Right atrium auricular region (tissue), 2 donors: ENCODE data around the gene CSAG2. TPM values are rescaled to one million over a fixed set of nuclear protein-coding genes. Genes with fewer than 3 reads are reported as not detected.

Experiments
- DNase-seq: peaks from one replicate; pipeline ENCODE4 v3.0.0-alpha.2; 2019; ENCODE audit warnings: low spot score
- H3K27ac ChIP-seq, 2 donors: fragments of 200-600 bp; sonication (generic); 1 replicate in 1 of 2; 2 replicates in 1 of 2; pipeline ENCODE4 v1.5.1; 2016 to 2019
- H3K27me3 ChIP-seq, 2 donors: fragments of 200-600 bp; sonication (generic); one replicate each; pipeline versions ENCODE4 v1.5.1 to v1.6.0; 2017 to 2019
- H3K36me3 ChIP-seq: fragments of 200-600 bp; sonication (generic); one replicate; pipeline ENCODE4 v1.5.1; 2016
- H3K4me1 ChIP-seq, 2 donors: fragments of 200-600 bp; sonication (generic); one replicate each; pipeline versions ENCODE4 v1.5.1 to v1.6.0; 2017 to 2019
- H3K4me3 ChIP-seq, 2 donors: fragments of 200-600 bp; sonication (generic); 1 replicate in 1 of 2; 2 replicates in 1 of 2; pipeline ENCODE4 v1.5.1; 2017 to 2019; ENCODE audit warnings: mild to moderate bottlenecking in 1 of 2, moderate library complexity in 1 of 2
- H3K9me3 ChIP-seq, 2 donors: fragments of 200-600 bp; sonication (generic); one replicate each; pipeline ENCODE4 v1.5.1; 2019
- total RNA-seq, 2 donors: library from RNA; depleted of rRNA; stranded (reverse); fragments of >200 nt; gene quantifications; one replicate each; pipeline ENCODE4 v1.1.0, GENCODE V29; 2016
- TF ChIP-seq, protein P1 (sequence below), 2 donors: fragments of 200-600 bp; sonication (generic); IDR thresholded peaks; one replicate each; pipeline ENCODE4 v1.5.1; 2019; ENCODE audit warnings: antibody characterized with exemption in 2 of 2

Gene CSAG2
- total RNA-seq, 2 donors from 2014 or later, result not detected

DNA sequence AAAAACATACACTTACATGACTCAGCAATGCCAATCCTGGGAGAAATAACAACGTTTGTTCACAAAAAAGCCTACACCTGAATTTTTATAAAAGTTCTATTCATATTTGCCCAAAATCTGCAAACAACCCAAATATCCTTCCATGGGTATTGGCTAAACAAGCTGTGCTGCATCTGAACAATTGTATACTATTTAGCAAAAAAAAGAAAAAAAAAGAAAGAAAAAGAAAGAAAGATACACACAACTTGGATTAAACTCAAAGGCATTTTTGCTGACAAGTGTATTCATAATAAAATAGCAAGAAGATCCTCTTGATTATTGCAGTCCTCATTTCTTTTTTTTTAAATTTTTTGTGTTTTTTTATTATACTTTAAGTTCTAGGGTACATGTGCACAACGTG, 34.9 kb downstream of the CSAG2 start:
- no peak overlapping the region for H3K4me3 ChIP-seq
- no peaks in the 10 kb centered on the region for H3K4me1 ChIP-seq
- H3K27ac ChIP-seq, result no peak overlapping the region
- no peak for DNase-seq
- no peaks in the 10 kb centered on the region for H3K27me3 ChIP-seq
- H3K9me3 ChIP-seq, result no peaks in the 10 kb centered on the region
- no peaks in the 10 kb centered on the region for H3K36me3 ChIP-seq
- TF ChIP-seq, protein P1, sequence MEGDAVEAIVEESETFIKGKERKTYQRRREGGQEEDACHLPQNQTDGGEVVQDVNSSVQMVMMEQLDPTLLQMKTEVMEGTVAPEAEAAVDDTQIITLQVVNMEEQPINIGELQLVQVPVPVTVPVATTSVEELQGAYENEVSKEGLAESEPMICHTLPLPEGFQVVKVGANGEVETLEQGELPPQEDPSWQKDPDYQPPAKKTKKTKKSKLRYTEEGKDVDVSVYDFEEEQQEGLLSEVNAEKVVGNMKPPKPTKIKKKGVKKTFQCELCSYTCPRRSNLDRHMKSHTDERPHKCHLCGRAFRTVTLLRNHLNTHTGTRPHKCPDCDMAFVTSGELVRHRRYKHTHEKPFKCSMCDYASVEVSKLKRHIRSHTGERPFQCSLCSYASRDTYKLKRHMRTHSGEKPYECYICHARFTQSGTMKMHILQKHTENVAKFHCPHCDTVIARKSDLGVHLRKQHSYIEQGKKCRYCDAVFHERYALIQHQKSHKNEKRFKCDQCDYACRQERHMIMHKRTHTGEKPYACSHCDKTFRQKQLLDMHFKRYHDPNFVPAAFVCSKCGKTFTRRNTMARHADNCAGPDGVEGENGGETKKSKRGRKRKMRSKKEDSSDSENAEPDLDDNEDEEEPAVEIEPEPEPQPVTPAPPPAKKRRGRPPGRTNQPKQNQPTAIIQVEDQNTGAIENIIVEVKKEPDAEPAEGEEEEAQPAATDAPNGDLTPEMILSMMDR (IDR thresholded peaks at IDR 0.05), result no peak

GRCh38 chrX:152663086-152663485, 46.0 kb downstream of the CSAG2 start:
- Histone ChIP-seq H3K27me3 (no peaks in the 10 kb centered on the region), H3K9me3 (peaks cover 0 to 32% of the 10 kb centered on the region in 2 donors), H3K4me3 (no peak overlapping the region), H3K36me3 (no peaks in the 10 kb centered on the region), H3K27ac (no peak overlapping the region), H3K4me1 (no peaks in the 10 kb centered on the region)
- DNase-seq, result no peak
- TF ChIP-seq, protein P1 (IDR thresholded peaks at IDR 0.05), result no peak

- H3K27ac ChIP-seq, result no peak overlapping the region
- no peaks in the 10 kb centered on the region for H3K36me3 ChIP-seq
- no peak for DNase-seq
- no peaks in the 10 kb centered on the region for H3K4me1 ChIP-seq
- no peaks in the 10 kb centered on the region for H3K27me3 ChIP-seq
- TF ChIP-seq, protein P1 (IDR thresholded peaks at IDR 0.05), result no peak
- H3K9me3 ChIP-seq, result no peaks in the 10 kb centered on the region
- H3K4me3 ChIP-seq, result no peak overlapping the region
Measured at GRCh38 chrX:152658302-152658701, 50.8 kb downstream of the CSAG2 start.

Other genes with a start within 250 kb of the CSAG2 start
- under 1 TPM in 1 of 2 donors, not detected in 1; 0.04 TPM for gene GABRQ, start 71.4 kb downstream of the CSAG2 start, total RNA-seq
- gene MAGEA3, start 10.5 kb downstream of the CSAG2 start, total RNA-seq, result not detected
- not detected for gene MAGEA2B, start 5.4 kb upstream of the CSAG2 start, total RNA-seq
- gene CSAG1, start 24.4 kb upstream of the CSAG2 start, total RNA-seq, result not detected
- not detected for gene MAGEA12, start 24.5 kb upstream of the CSAG2 start, total RNA-seq
- not detected for gene MAGEA2, start 44.6 kb upstream of the CSAG2 start, total RNA-seq
- gene CSAG3, start 49.9 kb upstream of the CSAG2 start, total RNA-seq, result not detected
- not detected for gene MAGEA6, start 60.4 kb upstream of the CSAG2 start, total RNA-seq
- 10 to 100 TPM; 23.3 to 23.5 TPM for gene CETN2, start 121.5 kb upstream of the CSAG2 start, total RNA-seq
- gene NSDHL, start 121.8 kb upstream of the CSAG2 start, total RNA-seq, result 10 to 100 TPM; 14.1 to 28.1 TPM
- gene ZNF185, start 188.8 kb upstream of the CSAG2 start, total RNA-seq, result 1 to 10 TPM; 1.3 to 2.0 TPM